Femur (tissue), 1 donor: ENCODE results near the gene HCN4.

ENCODE experiments used
- DNase-seq: peaks from one replicate; pipeline ENCODE4 v3.0.0-alpha.2; 2017

The HCN4 gene

DNA sequence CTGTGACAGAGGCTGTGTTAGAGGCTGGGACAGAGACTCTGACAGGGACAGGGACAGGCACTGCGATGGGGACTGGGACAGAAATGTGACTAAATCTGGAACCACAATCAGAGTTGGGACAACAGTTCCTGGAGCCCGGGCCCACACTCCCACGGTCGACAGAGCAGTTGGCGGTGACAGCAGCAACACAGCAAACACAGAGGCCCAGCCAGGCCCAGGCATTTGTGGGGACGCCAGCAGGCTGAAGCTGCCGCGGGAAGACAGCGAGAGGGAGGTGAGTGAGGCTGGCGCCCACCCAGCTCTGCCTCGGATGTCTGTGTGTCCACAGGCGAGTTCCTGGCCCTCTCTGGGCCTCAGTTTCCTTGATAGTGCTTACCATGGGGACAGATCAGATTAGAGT is 9.3 kb upstream of the HCN4 start:
- no peak for DNase-seq

DNA sequence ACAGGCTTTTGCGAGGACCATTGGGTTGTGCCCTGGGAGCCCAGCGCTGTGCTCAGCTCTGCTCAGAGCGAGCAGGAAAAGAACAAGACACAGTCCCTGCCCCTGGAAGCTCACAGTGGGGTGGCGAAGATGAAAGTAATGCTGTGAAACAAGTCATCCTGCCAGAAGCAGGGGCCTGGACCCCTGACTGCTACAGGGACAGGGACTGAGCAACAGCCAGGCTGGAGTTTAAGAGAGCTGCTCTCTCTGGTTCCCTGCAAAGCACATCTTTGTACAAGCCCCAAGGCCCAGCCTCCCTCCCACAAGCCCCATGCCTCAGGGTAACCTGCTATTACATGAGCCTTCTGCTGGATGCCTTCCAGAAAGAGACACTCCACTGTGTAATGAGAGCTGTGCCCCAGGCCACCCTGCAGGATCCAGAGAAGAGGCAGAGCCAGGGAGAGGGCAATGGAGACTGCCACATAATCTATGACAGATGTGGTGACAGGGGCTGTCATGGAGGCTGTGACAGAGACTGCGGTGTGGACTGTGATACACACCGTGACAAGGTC is 7.1 kb upstream of the HCN4 start:
- DNase-seq: peak; percentile 53

DNA sequence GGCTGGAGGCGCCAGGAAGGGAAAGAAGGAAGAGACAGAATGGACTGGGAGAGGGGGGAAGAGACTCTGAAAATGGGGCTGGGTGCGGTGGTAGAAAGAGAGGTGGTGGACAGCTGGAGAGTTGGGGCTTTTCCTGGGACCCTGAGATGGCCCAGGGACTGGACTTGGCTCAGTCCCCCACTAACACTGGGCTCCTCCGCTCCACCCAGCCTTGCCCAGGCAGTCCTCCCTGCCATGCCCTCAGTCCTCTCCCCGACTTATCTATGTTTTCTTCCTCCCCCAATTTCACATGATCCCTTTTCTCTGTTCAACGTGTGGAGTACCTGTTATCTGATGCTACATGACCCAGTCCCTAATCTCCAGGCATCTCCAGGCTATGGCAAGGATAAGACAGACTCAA is 6.3 kb upstream of the HCN4 start:
- no peak for DNase-seq

DNA sequence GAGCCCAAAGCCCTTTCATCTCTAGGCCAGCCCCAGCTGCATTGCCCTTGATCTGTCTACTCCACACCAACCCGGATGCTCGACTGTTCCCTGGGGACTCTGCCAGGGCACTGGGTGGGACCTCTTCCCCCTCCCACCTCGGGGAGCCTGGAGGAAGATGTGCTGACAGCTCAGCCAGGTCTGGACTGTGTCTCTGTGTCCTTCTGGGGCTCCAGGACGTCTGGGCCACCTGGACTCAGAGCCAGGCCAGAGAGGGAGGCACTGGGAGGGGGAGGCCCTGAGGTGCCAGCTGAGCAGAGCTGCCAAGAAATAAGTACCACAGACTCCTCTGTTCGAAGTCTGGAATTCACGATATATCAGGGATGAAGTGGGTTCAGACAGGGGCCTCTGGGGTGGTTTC is 5.8 kb upstream of the HCN4 start:
- DNase-seq: no peak

DNA sequence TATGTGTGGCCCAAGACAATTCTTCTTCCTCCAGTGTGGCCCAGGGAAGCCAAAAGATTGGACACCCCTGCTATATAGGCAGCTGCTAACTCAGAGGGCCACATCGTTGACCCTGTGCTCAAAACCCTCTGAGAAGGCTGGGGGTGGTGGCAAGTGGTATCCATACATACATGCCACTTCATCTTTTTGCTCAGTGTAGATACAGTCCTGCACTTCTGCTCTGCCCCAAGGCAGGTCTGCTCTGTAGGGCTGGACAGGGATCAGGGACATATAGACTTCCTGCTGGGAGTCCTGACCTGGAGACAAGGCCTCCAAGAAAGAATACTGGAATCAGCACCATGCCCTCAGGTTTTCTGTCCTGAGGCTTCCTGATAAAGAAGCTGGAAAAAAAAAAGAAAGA is 4.5 kb upstream of the HCN4 start:
- DNase-seq: no peak

DNA sequence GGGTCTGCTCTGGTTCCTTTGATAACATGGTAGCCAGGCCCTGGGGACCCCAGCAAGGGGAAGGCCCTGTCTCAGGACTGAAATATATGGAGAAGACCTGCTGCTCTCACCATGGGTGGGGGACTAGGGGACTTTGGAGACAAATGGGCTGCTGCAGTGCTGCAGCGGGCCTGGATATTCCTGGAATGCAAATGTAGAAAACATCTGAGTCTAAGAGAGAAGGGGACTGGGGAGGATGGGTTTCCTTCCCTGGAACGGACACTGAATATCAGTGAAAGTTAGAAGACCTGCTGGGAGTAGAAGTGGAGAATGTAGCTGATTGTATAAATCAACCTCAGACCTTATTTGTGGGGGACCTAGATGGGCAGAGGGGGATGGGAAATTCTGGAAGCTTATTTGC is 3.1 kb upstream of the HCN4 start:
- DNase-seq: no peak

DNA sequence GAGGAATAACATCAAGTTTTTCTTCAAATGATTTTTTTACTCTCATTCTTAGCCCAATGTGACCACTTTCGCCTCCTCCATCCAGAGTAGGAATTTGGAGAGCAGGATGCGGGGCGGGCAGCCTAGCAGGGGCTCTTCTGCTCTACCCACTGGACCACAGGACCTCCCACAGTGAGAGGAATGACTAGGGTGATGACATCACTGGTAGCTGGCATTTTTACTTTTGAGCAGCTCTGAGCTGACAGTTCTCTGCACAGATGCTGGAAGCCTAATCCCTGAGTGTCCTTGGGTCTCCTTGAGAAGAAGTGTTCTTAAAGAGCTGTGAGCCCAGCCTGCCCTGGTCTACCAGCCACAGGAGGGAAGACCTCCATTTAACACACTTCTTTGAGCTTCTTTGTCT is 1.4 kb upstream of the HCN4 start:
- no peak for DNase-seq

DNA sequence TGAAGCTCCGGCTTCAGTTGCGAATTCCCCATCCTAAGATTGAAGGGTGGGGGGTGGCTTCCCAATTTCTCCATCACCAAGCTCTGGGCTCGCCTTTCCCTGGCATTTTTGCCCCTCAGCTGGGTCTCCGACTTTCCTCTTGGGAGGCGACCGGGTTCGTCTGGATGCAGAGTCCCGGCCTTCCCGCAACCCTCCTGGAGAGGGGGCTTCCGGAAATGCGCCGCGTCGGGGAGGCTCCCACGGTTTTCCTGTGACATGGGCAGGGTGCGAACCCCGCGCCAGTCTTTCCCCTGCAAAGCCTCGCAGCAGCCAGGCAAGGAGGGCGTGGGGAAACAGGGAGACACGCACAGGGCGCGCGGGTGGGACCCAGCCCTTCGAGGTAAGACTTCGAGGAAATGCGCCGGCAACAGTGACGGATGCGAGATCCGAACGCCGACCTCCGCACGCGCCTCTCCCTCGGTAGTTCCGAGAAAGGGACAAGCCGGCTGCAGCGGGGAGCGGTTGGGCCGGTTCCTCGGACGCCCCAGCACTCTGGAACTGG is 466 bp upstream of the HCN4 start:
- DNase-seq: no peak

DNA sequence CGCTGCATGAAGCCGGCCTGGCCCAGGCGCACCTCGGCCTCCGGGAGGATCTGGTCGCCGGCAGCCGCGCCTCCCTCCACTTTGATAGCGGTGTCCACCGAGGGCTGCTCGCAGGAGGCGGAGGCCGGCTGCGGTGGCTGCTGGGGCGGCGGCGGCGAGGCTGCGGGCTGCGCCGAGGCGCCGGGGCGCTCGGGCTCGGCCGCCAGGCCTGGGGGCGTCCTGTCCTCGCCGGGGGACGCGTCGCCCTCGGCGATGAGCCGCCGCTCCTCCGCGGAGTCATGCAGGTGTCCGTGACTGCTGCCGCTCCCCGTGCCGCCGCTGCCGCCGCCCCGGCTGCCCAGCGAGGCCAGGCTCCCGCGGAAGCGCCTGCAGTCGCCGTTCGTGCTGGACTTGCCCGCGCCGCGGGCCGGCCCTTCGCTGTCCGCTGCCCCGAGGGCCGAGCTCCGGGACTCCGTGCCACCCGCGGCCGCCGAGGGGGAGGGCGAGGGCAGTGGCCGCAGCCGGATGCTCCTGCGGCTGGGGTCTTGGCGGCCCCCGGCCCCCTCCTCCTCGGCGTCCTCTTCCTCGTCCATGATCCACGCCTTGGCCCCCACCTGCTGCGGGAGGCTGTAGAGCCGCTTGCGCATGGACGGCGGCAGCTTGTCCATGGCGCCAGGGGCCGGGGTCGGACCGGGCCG is 996 bp downstream of the HCN4 start:
- no peak for DNase-seq

DNA sequence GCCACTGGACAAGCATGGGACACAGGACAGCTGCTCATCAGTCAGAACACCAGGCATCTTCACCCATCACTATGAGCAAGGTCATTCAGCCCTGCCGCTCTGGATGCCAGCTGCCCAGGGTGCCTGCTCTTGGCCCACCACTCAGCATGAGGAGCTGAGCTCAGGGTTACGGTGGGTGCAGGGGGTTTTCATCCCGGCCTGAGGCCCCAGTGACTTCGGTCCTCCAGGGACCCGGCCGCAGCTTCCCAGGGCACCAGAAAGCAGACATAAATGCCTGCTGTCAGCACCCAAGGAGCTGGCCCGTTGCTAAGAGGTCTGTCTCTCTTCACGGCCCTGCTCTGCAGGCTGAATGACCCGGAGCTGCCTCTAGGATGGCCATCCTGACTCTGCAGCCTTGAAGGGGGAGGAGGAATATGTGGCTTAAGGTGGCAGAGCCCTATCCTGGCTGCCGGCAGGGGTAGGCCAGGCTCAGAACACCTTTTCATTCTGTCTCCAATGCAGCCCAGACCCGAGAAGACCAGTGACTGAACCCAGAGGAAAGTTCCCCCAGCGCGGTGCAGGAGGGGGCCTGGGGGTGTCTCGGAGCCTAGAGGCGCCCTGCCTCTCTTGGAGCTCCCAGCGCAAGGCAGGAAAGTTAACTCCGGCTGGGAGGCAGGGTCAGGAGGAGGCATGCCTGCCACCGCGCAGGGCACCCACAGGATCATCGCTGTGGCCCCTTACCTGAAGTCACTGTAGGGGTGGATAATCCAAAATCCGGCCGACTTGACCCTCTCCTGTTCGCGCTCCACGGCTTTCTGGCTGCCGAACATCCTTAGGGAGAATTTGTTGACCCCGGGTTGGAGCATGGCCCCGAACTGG is 1.8 kb downstream of the HCN4 start:
- DNase-seq: no peak

DNA sequence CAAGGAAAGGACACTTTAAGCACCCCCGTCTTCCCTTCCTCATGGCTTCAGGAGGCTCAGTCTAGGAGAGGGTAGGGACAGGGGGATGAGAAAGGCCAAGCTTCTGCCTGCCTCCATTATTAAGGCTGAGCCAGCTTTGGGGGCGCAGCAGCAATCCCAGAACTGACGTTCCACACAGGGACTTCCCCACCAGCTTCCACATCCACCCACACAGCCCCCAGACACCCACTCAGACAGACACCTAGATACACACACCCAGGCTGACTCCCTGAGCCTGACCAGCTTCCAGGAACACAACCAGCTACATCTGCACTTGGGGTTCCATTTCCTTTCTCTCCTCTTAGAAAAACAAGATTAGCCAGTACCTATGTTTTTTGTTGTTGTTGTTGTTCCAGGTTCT is 4.7 kb downstream of the HCN4 start:
- no peak for DNase-seq

DNA sequence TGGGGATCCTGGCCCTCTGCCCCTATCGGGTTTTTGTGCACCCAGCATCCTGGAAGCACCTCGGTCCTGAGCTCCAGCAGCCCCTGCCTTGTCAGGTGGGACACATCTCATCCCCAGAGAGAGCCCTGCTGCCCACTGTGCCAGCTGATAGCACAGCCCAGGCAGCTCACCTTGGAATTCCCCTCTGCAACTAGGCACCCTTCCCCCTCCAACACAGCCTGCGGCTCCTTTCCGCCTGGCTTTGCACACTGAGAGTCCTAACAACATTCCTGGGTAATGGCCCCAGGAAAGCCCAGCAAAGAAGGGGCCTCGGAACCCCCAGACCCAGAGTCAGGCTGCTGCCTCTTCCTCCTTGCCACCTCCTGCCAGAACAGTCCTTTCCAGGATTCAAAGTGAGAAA is 5.9 kb downstream of the HCN4 start:
- no peak for DNase-seq

DNA sequence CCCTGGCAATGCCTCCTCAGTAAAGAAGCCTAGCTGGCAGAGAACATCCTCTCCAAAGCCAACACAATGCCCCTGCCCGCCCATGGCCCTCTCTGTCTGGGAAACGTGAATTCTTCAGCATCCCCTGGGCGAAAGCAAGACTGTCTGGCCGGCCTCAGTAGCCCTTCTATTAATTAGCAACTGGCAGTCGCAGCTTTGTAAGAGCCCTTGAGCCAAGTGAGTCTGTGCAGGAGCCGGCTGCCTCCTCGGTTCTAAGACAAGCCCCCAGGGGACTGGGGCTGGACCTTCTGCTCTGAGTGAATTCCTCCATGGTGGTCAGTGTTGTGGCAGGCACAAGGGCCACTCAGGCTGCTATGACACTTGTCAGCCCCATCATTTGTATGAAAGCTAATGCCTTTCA is 7.4 kb downstream of the HCN4 start:
- no peak for DNase-seq

DNA sequence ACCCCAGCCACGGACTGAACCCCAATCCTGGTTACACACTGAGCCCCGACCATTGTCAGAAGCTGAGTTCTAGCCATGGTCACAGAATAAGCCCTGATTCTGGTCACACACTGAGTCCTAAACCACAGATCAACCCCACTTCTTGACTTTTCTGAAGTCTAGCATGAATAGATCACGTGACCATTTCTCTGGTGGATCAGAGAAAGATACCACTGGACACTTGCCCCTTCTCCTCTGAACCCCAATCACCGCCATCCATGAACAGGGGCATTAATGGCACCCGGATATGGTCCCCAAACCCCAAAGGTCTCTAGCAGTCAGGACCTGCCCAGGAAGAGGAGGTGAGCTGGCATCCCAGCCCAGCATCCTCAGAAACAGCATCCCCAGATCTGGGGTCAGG is 9.1 kb downstream of the HCN4 start:
- no peak for DNase-seq

DNA sequence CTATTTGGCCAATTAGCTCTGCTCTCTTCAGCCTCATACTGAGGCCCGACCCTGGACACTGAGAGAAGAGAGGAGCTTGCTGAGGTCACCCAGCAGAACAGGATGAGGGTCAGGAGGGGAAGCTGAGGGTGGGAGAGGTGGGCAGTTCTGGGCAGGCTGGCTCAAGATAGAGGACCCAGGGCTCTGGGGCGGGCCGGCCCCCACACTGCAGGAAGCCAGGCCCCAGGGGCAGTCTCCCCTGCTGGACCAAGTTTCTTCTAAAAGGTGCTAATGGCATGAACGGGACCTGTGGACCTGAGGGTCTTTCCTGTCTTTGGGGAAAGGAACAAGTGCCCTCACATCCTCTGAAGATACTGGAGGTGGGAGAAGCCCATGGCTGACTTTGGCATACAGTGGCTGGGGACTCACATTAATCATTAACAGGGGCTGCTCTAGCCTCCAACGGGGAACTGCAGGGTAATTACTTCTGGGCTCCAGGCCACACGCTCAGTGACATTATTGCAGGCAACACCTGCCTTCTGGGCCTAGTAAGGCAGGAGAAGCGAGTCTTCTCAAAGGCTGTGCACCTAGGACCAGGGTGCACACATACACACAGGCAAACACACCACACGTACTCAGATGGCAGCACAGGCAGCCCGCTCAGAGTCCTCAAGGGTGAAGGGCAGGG is 10.6 kb downstream of the HCN4 start:
- no peak for DNase-seq

DNA sequence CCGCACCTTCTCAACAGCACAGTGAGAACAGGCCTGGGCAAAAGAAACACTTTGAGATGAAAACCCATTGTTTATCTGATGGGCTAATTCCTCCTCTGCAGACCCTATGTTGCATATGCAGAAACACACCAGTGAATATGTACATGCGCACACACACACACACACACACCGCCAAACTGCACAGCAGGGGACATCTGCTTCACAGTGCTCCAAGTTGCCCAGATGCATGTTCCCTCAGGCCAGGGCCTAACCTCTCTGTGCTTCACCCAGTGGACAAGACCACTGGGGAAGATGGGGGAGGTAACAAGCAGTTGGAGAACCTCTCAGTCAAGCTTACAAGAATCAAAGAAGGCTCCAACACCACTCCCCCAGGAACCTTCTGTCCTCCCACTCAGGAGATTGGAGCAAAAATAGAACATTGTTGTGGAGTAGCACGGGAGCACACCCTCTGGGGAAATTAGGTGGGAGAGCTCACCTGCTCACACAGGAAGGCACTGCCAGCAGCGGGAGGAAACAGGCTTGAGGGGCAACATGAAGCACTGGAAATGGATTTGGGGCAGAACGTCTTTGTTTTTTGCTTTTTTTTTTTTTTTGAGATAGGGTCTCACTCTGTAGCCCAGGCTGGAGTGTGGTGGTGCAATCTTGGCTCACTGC is 13.0 kb downstream of the HCN4 start:
- DNase-seq: no peak

DNA sequence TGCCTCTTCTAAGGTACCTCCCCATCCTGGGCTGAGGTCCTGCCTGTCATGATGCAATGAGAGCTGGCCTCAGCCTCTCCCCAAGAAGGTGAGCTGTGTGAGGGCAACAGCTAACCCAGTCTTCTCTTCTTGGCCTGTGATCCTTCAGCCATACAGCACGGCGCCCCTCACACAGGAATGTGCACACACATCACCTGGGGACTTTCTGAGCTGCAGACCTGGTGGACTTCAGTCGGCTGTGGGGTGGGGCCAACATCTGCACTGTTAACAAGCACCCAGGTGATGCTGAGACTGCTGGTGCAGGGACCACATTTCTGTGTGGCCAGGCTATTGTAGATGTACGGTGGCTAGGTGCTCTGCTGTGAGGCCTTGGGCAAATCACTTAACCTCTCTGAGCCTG is 14.5 kb downstream of the HCN4 start:
- no peak for DNase-seq

DNA sequence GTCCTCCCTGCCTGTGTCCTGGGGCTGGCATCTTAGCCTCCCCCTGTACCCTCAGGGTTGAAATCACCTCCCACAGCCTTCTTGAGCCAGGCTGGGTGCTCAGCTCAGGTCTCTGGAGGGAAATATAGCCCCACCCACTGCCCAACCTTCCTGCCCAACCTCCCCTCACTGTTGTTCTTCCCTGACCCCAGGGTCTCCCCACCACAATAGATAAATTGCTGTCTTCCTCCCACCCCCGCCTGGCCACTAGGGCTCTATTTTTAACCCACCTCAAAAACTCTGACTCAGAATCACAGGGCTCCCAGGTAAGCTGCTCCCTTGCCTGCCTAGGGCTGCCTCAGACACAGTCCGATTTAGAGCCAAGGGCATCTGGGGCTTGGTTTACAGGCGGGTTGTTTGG is 15.0 kb downstream of the HCN4 start:
- no peak for DNase-seq

DNA sequence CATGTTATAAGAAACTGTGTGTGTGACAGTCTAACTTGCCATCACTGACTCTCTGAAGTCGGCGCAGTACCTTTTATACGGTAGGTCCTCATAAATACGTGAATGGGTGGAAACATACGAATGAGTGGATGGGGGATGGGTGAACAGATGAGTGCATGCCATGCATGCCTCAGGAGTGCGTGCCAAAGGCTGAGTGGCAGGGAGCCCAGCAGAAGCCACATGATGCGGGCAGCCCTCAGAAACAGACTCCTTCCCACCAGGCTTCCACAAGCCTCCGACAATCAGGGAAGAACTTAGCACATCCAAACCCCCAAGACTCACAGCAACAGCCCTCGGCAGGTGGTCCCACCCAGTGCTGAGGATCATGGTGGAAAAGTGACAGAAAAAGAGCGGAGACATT is 16.7 kb downstream of the HCN4 start:
- no peak for DNase-seq

DNA sequence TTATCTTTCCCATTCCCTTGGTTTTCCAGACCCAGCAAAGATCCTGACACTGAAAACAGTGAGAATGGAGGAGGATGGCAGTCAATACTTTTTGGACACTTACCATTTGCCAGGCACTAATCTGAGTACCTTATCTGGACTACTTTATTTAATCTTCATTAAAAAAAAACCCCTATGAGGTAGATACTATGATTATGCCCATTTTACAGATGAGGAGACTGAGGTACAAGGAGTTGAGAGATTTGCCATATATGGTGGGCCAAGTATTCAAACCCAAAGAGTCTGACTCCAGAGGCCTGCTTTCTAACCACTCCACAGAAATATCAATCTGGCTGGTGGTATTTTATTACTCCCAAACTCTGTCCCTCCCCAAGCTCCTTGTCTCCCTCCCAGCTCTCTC is 19.6 kb downstream of the HCN4 start:
- no peak for DNase-seq

DNA sequence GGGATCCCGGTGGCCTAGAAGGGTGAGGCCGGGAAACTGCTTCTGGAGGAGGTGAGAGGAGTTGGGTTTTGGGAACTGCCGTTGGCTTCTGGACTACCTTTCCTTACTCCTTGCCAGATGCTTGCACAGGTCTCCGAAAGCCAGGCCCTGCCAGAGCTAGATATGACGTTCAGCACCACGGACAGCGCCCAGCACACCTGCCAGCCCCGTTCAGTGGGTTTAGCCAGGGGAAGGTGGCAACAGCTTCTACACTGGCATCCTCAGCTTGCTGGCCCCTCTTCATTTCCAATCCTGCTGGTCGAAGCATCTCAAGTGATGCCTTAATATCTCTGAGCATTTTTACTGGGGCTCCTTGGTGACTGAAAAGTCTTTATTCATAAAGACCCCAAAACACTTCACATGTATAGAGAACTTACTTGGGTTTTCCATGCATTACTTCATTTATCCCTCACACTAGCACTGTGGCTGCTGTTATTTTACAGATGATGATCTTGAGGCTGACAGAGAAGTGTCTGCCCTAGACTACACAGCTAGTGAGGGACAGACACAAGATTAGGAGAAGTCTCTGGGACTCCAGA is 21.9 kb downstream of the HCN4 start:
- peak; percentile 65 for DNase-seq

DNA sequence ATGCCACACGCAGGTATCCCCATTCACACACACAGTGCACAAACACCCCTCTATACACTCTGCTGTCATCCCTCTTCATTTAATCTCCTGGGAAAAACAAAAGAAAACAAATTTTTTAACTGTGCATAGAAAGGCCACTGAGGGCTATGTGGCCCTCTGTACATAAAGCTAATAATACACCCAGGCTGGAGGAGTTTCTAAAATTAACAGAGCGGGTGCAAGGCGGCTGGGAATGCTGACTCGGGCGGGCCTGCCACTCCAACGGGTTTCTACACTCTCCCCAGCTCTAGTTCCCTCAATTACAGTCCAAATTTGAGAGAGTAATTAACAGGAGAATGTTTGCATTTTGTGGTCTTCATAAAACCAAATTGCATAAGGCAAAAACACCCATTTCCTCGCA is 23.1 kb downstream of the HCN4 start:
- no peak for DNase-seq

DNA sequence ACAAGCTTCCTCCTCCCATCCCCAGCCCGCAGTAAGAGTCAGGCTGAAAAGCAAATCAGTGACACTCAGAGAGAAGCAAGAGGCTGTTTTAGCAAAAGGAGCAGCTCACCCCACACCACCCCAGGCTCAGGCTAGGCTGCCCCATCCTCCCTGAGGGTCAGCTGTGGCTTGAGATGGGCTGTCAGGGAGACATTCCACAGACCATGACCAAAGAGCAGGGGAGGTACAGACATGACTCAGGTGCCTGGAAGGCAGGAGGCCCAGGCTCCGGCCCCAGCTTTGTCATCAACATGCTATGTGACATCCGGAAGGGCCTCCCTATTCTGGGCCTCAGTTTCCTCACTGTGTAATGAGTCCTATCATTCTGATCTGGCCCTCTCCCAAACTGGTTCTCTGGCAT is 24.7 kb downstream of the HCN4 start:
- DNase-seq: no peak
